Fibroblast of lung (primary cell): ENCODE results near the gene EBF4. TPM values are rescaled to one million over a fixed set of nuclear protein-coding genes. Genes with fewer than 3 reads are reported as not detected.

Experiments
- DNase-seq, 2 donors: peaks; one replicate each; pipeline versions ENCODE4 v3.0.0 to v3.0.0-alpha.2; 2010; ENCODE audit warnings: low read depth in 2 of 2
- H2AFZ ChIP-seq: 2 replicates; pipeline ENCODE4 v1.5.1; 2012; ENCODE audit warnings: low read length, control low read depth, inconsistent platforms
- H3K27ac ChIP-seq: 2 replicates; pipeline ENCODE4 v1.5.1; 2011; ENCODE audit warnings: low read length, control low read depth; ENCODE audit not compliant: insufficient read depth
- H3K27me3 ChIP-seq: 2 replicates; pipeline ENCODE4 v1.5.1; 2011; ENCODE audit warnings: mild to moderate bottlenecking, low read length; ENCODE audit not compliant: control insufficient read depth, insufficient read depth
- H3K36me3 ChIP-seq: 2 replicates; pipeline ENCODE4 v1.5.1; 2011; ENCODE audit warnings: low read length; ENCODE audit not compliant: control insufficient read depth, insufficient read depth
- H3K4me1 ChIP-seq: 2 replicates; pipeline ENCODE4 v1.5.1; 2011; ENCODE audit warnings: low read length; ENCODE audit not compliant: control insufficient read depth, insufficient read depth; ENCODE audit errors: extremely low read depth
- H3K4me2 ChIP-seq: 2 replicates; pipeline ENCODE4 v1.5.1; 2011; ENCODE audit warnings: low read length, control low read depth; ENCODE audit not compliant: insufficient read depth; ENCODE audit errors: extremely low read depth
- H3K4me3 ChIP-seq, 4 experiments: fragments of 200-600 bp in 1 of 4; sonication (generic) in 1 of 4; replicated peaks in 1 of 4; 2 replicates each; pipeline ENCODE4 v1.5.1; 2011 to 2016; ENCODE audit warnings: low read length in 4 of 4, low read depth in 3 of 4, mild to moderate bottlenecking in 3 of 4, control low read depth in 2 of 4, inconsistent platforms in 1 of 4, mixed read lengths in 1 of 4; ENCODE audit not compliant: insufficient read depth in 1 of 4; ENCODE audit errors: control extremely low read depth in 1 of 4
- H3K79me2 ChIP-seq: 2 replicates; pipeline ENCODE4 v1.5.1; 2012; ENCODE audit warnings: mild to moderate bottlenecking, low read length, inconsistent platforms; ENCODE audit not compliant: control insufficient read depth, insufficient read depth
- H3K9ac ChIP-seq: 2 replicates; pipeline ENCODE4 v1.5.1; 2011; ENCODE audit warnings: mild to moderate bottlenecking, low read length, control low read depth; ENCODE audit not compliant: insufficient read depth
- H3K9me3 ChIP-seq: 2 replicates; pipeline ENCODE4 v1.5.1; 2012; ENCODE audit warnings: low read depth, low read length; ENCODE audit not compliant: control insufficient read depth, insufficient read depth
- H4K20me1 ChIP-seq: 2 replicates; pipeline ENCODE4 v1.5.1; 2011; ENCODE audit warnings: low read length; ENCODE audit not compliant: control insufficient read depth, insufficient read depth; ENCODE audit errors: extremely low read depth
- CTCF ChIP-seq, 2 donors: IDR thresholded peaks in 1 of 2; conservative IDR thresholded peaks in 1 of 2; 1 replicate in 1 of 2; 2 replicates in 1 of 2; pipeline ENCODE4 v1.5.1; 2011 to 2012; ENCODE audit warnings: low read length in 2 of 2, control low read depth in 1 of 2, inconsistent platforms in 1 of 2, low read depth in 1 of 2, mild to moderate bottlenecking in 1 of 2
- EZH2 ChIP-seq: IDR thresholded peaks from 2 replicates; pipeline ENCODE4 v1.5.1; 2012; ENCODE audit warnings: low read length, control low read depth, mild to moderate bottlenecking; ENCODE audit errors: missing control alignments
- polyA plus RNA-seq, 2 donors: library from polyadenylated mRNA; depleted of rRNA in 1 of 2; stranded (reverse) in 1 of 2; unstranded in 1 of 2; fragments of >200 nt; gene quantifications; 2 replicates each; pipeline ENCODE4 v1.2.1, GENCODE V29; 2011 to 2012; ENCODE audit warnings: missing spikeins in 1 of 2
- total RNA-seq: library from RNA; depleted of rRNA; stranded (reverse); fragments of >200 nt; gene quantifications from 2 replicates; pipeline ENCODE4 v1.2.1, GENCODE V29; 2014

Gene EBF4
- total and polyA plus RNA-seq, 2 donors (not counting 1 experiment from before 2014, with no cell fraction given) = 0.35 to 0.99 TPM

GRCh38 chr20:2795451-2795850 lies 102.9 kb downstream of the EBF4 start:
- Histone ChIP-seq H3K4me3 (no peak overlapping the region), H3K27ac (no peak overlapping the region), H3K4me1 (peaks cover 2% of the 10 kb centered on the region), H3K4me2 (no peak overlapping the region), H3K9ac (no peak overlapping the region), H3K79me2 (no peaks in the 10 kb centered on the region), H4K20me1 (no peaks in the 10 kb centered on the region), H2AFZ (no peak overlapping the region), H3K9me3 (no peaks in the 10 kb centered on the region), H3K27me3 (peaks cover 27% of the 10 kb centered on the region), H3K36me3 (no peaks in the 10 kb centered on the region)
- TF ChIP-seq EZH2 (no peak), CTCF (conservative IDR thresholded peaks at IDR 0.05 in 1 of 2, IDR thresholded peaks at IDR 0.05 in 1 of 2; ENCODE audit: low read depth in 1 of 2, low read length in 2 of 2) (no peak)
- no peak for DNase-seq

GRCh38 chr20:2796011-2796660 lies 103.6 kb downstream of the EBF4 start:
- no peak for DNase-seq
- TF ChIP-seq CTCF (conservative IDR thresholded peaks at IDR 0.05 in 1 of 2, IDR thresholded peaks at IDR 0.05 in 1 of 2; ENCODE audit: low read depth in 1 of 2, low read length in 2 of 2) = no peak
- TF ChIP-seq EZH2 = no peak
- H3K27ac ChIP-seq = no peak overlapping the region
- no peaks in the 10 kb centered on the region for H3K9me3 ChIP-seq
- H3K27me3 ChIP-seq = peaks cover 32% of the 10 kb centered on the region
- H3K79me2 ChIP-seq = no peaks in the 10 kb centered on the region
- no peak overlapping the region for H3K4me2 ChIP-seq
- no peak overlapping the region for H2AFZ ChIP-seq
- no peaks in the 10 kb centered on the region for H4K20me1 ChIP-seq
- no peak overlapping the region for H3K4me3 ChIP-seq
- H3K4me1 ChIP-seq = peaks cover 2% of the 10 kb centered on the region
- no peaks in the 10 kb centered on the region for H3K36me3 ChIP-seq
- H3K9ac ChIP-seq = no peak overlapping the region

- H4K20me1 ChIP-seq = no peaks in the 10 kb centered on the region
- H3K27me3 ChIP-seq = peaks cover 40% of the 10 kb centered on the region
- H3K4me1 ChIP-seq = peaks cover 2% of the 10 kb centered on the region
- H3K36me3 ChIP-seq = no peaks in the 10 kb centered on the region
- H2AFZ ChIP-seq = no peak overlapping the region
- no peak overlapping the region for H3K9ac ChIP-seq
- no peak overlapping the region for H3K4me2 ChIP-seq
- no peak for TF ChIP-seq EZH2
- TF ChIP-seq CTCF (conservative IDR thresholded peaks at IDR 0.05 in 1 of 2, IDR thresholded peaks at IDR 0.05 in 1 of 2; ENCODE audit: low read depth in 1 of 2, low read length in 2 of 2) = no peak
- H3K79me2 ChIP-seq = no peaks in the 10 kb centered on the region
- no peak overlapping the region for H3K27ac ChIP-seq
- no peaks in the 10 kb centered on the region for H3K9me3 ChIP-seq
- no peak overlapping the region for H3K4me3 ChIP-seq
- no peak for DNase-seq
Observed at GRCh38 chr20:2797136-2797983, 104.8 kb downstream of the EBF4 start.
